GM23248 (cell line): ENCODE results near the gene KCNIP1.

Experiments used
- EZH2 ChIP-seq: fragments of 200-600 bp; sonication (generic); IDR thresholded peaks from 2 replicates; pipeline ENCODE4 v1.6.1; 2018; ENCODE audit warnings: antibody characterized with exemption, mild to moderate bottlenecking; ENCODE audit not compliant: insufficient read depth, poor library complexity, severe bottlenecking
- EZH2phosphoT487 ChIP-seq: fragments of 200-600 bp; sonication (generic); IDR thresholded peaks from 2 replicates; pipeline ENCODE4 v1.6.1; 2018; ENCODE audit warnings: antibody characterized with exemption, moderate library complexity, mild to moderate bottlenecking, low read depth; ENCODE audit not compliant: insufficient read depth

GRCh38 chr5:170571875-170572852, 68.3 kb downstream of the KCNIP1 start:
- TF ChIP-seq EZH2 (no peak), EZH2phosphoT487 (no peak)
